Large intestine (tissue), 3 donors: ENCODE results near the gene LY6G6C. TPM values are rescaled to one million over a fixed set of nuclear protein-coding genes. Genes with fewer than 3 reads are reported as not detected.

Experiments used
- DNase-seq, 2 donors: peaks; one replicate each; pipeline versions ENCODE4 v3.0.0 to v3.0.0-alpha.2; 2013
- H3K27ac ChIP-seq: one replicate; pipeline ENCODE4 v1.5.1; 2013; ENCODE audit warnings: low read length
- H3K27me3 ChIP-seq: 2 replicates; pipeline ENCODE4 v1.6.1; 2013; ENCODE audit warnings: low read length; ENCODE audit not compliant: control insufficient read depth, insufficient read depth
- H3K36me3 ChIP-seq: 2 replicates; pipeline ENCODE4 v1.6.1; 2013; ENCODE audit warnings: low read length; ENCODE audit not compliant: control insufficient read depth, insufficient read depth
- H3K4me1 ChIP-seq: one replicate; pipeline ENCODE4 v1.6.1; 2013; ENCODE audit warnings: low read length; ENCODE audit not compliant: control insufficient read depth, insufficient read depth
- H3K4me3 ChIP-seq: one replicate; pipeline ENCODE4 v1.5.1; 2013; ENCODE audit warnings: low read length
- H3K9me3 ChIP-seq: one replicate; pipeline ENCODE4 v1.6.1; 2013; ENCODE audit warnings: mild to moderate bottlenecking, low read depth, low read length, moderate library complexity; ENCODE audit not compliant: control insufficient read depth
- WGBS: methylation state at CpG from one replicate; pipeline ENCODE4 v1.1.5; 2013; ENCODE audit warnings: low lambda C conversion rate; ENCODE audit not compliant: insufficient coverage; 5-methylcytosine and 5-hydroxymethylcytosine counted together
- polyA plus RNA-seq: library from polyadenylated mRNA; unstranded; fragments of 120-200 nt; gene quantifications from one replicate; pipeline ENCODE4 v1.2.1, GENCODE V29; 2013

Gene LY6G6C
- polyA plus RNA-seq, 1 donor, result 0.25 TPM

- Histone ChIP-seq H3K9me3 (no peaks in the 10 kb centered on the region), H3K4me3 (no peak overlapping the region), H3K36me3 (peaks cover 15% of the 10 kb centered on the region), H3K27ac (no peak overlapping the region), H3K4me1 (peaks cover 9% of the 10 kb centered on the region), H3K27me3 (no peaks in the 10 kb centered on the region)
- WGBS, result no CpG with 5 or more reads among the region's 6 CpGs
- DNase-seq, result no peak
These were observed 44.6 kb downstream of the LY6G6C start for GRCh38 chr6:31676904-31677303.

- no peak for DNase-seq
- H3K27ac ChIP-seq, result no peak overlapping the region
- peaks cover 20% of the 10 kb centered on the region for H3K36me3 ChIP-seq
- no peaks in the 10 kb centered on the region for H3K9me3 ChIP-seq
- H3K27me3 ChIP-seq, result no peaks in the 10 kb centered on the region
- no CpG with 5 or more reads among the region's 4 CpGs for WGBS
- H3K4me3 ChIP-seq, result no peak overlapping the region
- peaks cover 9% of the 10 kb centered on the region for H3K4me1 ChIP-seq
These were observed 45.1 kb downstream of the LY6G6C start for GRCh38 chr6:31676322-31676903.

GRCh38 chr6:31669676-31670075 is 51.9 kb downstream of the LY6G6C start, which contains the start of gene LY6G5B:
TSS of gene LY6G5B (plus strand) at chr6:31669976. CDS start at chr6:31670951, 975 bp downstream.
- no peak for DNase-seq
- Histone ChIP-seq H3K27me3 (no peaks in the 10 kb centered on the region), H3K4me3 (no peak within 1 kb of the TSS), H3K36me3 (peaks cover 64% of the 10 kb centered on the region), H3K9me3 (no peaks in the 10 kb centered on the region), H3K4me1 (peaks cover 3% of the 10 kb centered on the region), H3K27ac (no peak within 1 kb of the TSS)
- 70% methylated on average over 2 of the region's 8 CpGs for WGBS

Other genes with a start within 250 kb of the LY6G6C start
- gene MICB, start 223.6 kb downstream of the LY6G6C start, polyA plus RNA-seq, result 0.73 TPM
- not detected for gene MCCD1, start 192.8 kb downstream of the LY6G6C start, polyA plus RNA-seq
- gene DDX39B, start 179.7 kb downstream of the LY6G6C start, polyA plus RNA-seq, result 499 TPM
- 9.1 TPM for gene ATP6V1G2, start 175.1 kb downstream of the LY6G6C start, polyA plus RNA-seq
- gene NFKBIL1, start 174.1 kb downstream of the LY6G6C start, polyA plus RNA-seq, result 23.4 TPM
- 0.96 TPM for gene LTA, start 149.5 kb downstream of the LY6G6C start, polyA plus RNA-seq
- gene TNF, start 146.2 kb downstream of the LY6G6C start, polyA plus RNA-seq, result 1.5 TPM
- gene LTB, start 139.3 kb downstream of the LY6G6C start, polyA plus RNA-seq, result 20.1 TPM
- gene LST1, start 135.5 kb downstream of the LY6G6C start, polyA plus RNA-seq, result 19.8 TPM
- gene NCR3, start 128.7 kb downstream of the LY6G6C start, polyA plus RNA-seq, result 1.7 TPM
- 57.1 TPM for gene AIF1, start 106.5 kb downstream of the LY6G6C start, polyA plus RNA-seq
- 122 TPM for gene PRRC2A, start 101.0 kb downstream of the LY6G6C start, polyA plus RNA-seq
- 220 TPM for gene BAG6, start 69.1 kb downstream of the LY6G6C start, polyA plus RNA-seq
- gene APOM, start 65.9 kb downstream of the LY6G6C start, polyA plus RNA-seq, result 14.1 TPM
- 21.5 TPM for gene C6orf47, start 61.0 kb downstream of the LY6G6C start, polyA plus RNA-seq
- gene GPANK1, start 56.7 kb downstream of the LY6G6C start, polyA plus RNA-seq, result 21.4 TPM
- gene CSNK2B, start 55.7 kb downstream of the LY6G6C start, polyA plus RNA-seq, result 196 TPM
- gene LY6G5B, start 51.8 kb downstream of the LY6G6C start, polyA plus RNA-seq, result 18.7 TPM
- gene LY6G5C, start 40.7 kb downstream of the LY6G6C start, polyA plus RNA-seq, result 2.6 TPM
- gene ABHD16A, start 18.4 kb downstream of the LY6G6C start, polyA plus RNA-seq, result 62.5 TPM
- gene LY6G6F, start 14.9 kb downstream of the LY6G6C start, polyA plus RNA-seq, result 0.07 TPM
- gene LY6G6D, start 6.4 kb downstream of the LY6G6C start, polyA plus RNA-seq, result 0.19 TPM
- 0.88 TPM for gene MPIG6B, start 1.6 kb upstream of the LY6G6C start, polyA plus RNA-seq
- 82.6 TPM for gene DDAH2, start 7.6 kb upstream of the LY6G6C start, polyA plus RNA-seq
- 486 TPM for gene CLIC1, start 14.8 kb upstream of the LY6G6C start, polyA plus RNA-seq
- gene MSH5, start 18.3 kb upstream of the LY6G6C start, polyA plus RNA-seq, result 51.0 TPM
- gene SAPCD1, start 40.9 kb upstream of the LY6G6C start, polyA plus RNA-seq, result 15.0 TPM
- gene VWA7, start 55.6 kb upstream of the LY6G6C start, polyA plus RNA-seq, result 10.1 TPM
- gene VARS1, start 74.0 kb upstream of the LY6G6C start, polyA plus RNA-seq, result 34.2 TPM
- 51.4 TPM for gene LSM2, start 85.2 kb upstream of the LY6G6C start, polyA plus RNA-seq
- 2.8 TPM for gene HSPA1L, start 93.5 kb upstream of the LY6G6C start, polyA plus RNA-seq
- 115 TPM for gene HSPA1A, start 93.8 kb upstream of the LY6G6C start, polyA plus RNA-seq
- 241 TPM for gene HSPA1B, start 106.0 kb upstream of the LY6G6C start, polyA plus RNA-seq
- 174 TPM for gene NEU1, start 141.1 kb upstream of the LY6G6C start, polyA plus RNA-seq
- gene SLC44A4, start 157.3 kb upstream of the LY6G6C start, polyA plus RNA-seq, result 157 TPM
- 50.5 TPM for gene EHMT2, start 176.0 kb upstream of the LY6G6C start, polyA plus RNA-seq
- 11.8 TPM for gene ZBTB12, start 180.3 kb upstream of the LY6G6C start, polyA plus RNA-seq
- gene C2, start 206.0 kb upstream of the LY6G6C start, polyA plus RNA-seq, result 9.3 TPM
- gene CFB, start 224.3 kb upstream of the LY6G6C start, polyA plus RNA-seq, result 37.1 TPM
- gene NELFE, start 237.2 kb upstream of the LY6G6C start, polyA plus RNA-seq, result 77.7 TPM
- gene SKIC2, start 237.4 kb upstream of the LY6G6C start, polyA plus RNA-seq, result 52.6 TPM